IMR-90 (cell line): ENCODE results near the gene KRTAP7-1. TPM values are rescaled to one million over a fixed set of nuclear protein-coding genes. Genes with fewer than 3 reads are reported as not detected.

Experiments
- ATAC-seq: fragments of 200-7000 bp; cut with Tn5 transposase; 2 replicates; pipeline ENCODE4 v1.9.1; 2020; ENCODE audit warnings: low read depth, mild to moderate bottlenecking, moderate library complexity
- BruUV-seq: library from RNA; stranded (reverse); fragments of 400-500 nt; replicated peaks from 2 replicates; lab custom pipeline; 2021; lab: Mats Ljungman, UMichigan
- CTCF ChIA-PET: fragments of 300-600 bp; formaldehyde crosslinking; extraction: SDS; loops from one replicate; lab custom pipeline; 2021; ENCODE audit warnings: antibody characterized with exemption; lab: Yijun Ruan, JAX
- POLR2A ChIA-PET: fragments of 300-600 bp; sonication (Branson Sonifier 250); formaldehyde crosslinking; loops from one replicate; lab custom pipeline; 2022; ENCODE audit warnings: antibody characterized with exemption; ENCODE audit not compliant: unreplicated experiment; lab: Charles Lee
- DNase-seq: peaks from one replicate; pipeline ENCODE4 v3.0.0; 2013
- H2AFZ ChIP-seq: replicated peaks from 2 replicates; pipeline ENCODE3; 2013; ENCODE audit warnings: low read length, mild to moderate bottlenecking; ENCODE audit not compliant: poor library complexity
- H2AK5ac ChIP-seq: 2 replicates; pipeline ENCODE4 v1.6.1; 2013; ENCODE audit warnings: low read depth, low read length, inconsistent platforms
- H2AK9ac ChIP-seq: replicated peaks from 2 replicates; pipeline ENCODE3; 2013; ENCODE audit warnings: mild to moderate bottlenecking, low read depth, low read length, moderate library complexity; ENCODE audit not compliant: poor library complexity
- H2BK120ac ChIP-seq: 2 replicates; pipeline ENCODE4 v1.6.1; 2013; ENCODE audit warnings: low read depth, low read length, inconsistent platforms
- H2BK15ac ChIP-seq: 3 replicates; pipeline ENCODE4 v1.6.1; 2013; ENCODE audit warnings: low read depth, low read length, inconsistent platforms
- H2BK20ac ChIP-seq: 2 replicates; pipeline ENCODE4 v1.6.1; 2013; ENCODE audit warnings: low read depth, mild to moderate bottlenecking, inconsistent platforms, low read length, moderate library complexity
- H2BK5ac ChIP-seq: 2 replicates; pipeline ENCODE4 v1.6.1; 2013; ENCODE audit warnings: mild to moderate bottlenecking, low read depth, low read length, inconsistent platforms; ENCODE audit not compliant: poor library complexity, severe bottlenecking
- H3K14ac ChIP-seq: replicated peaks from 2 replicates; pipeline ENCODE4 v1.6.1; 2013; ENCODE audit warnings: low read depth, low read length, inconsistent platforms
- H3K18ac ChIP-seq: 2 replicates; pipeline ENCODE4 v1.6.1; 2013; ENCODE audit warnings: low read depth, low read length, control low read depth
- H3K23ac ChIP-seq: 2 replicates; pipeline ENCODE4 v1.6.1; 2013; ENCODE audit warnings: low read depth, low read length, inconsistent platforms
- H3K27ac ChIP-seq: 2 replicates; pipeline ENCODE4 v1.5.1; 2013; ENCODE audit warnings: mild to moderate bottlenecking, control low read depth, low read length; ENCODE audit not compliant: insufficient read depth
- H3K27me3 ChIP-seq: 2 replicates; pipeline ENCODE4 v1.6.1; 2013; ENCODE audit warnings: low read length; ENCODE audit not compliant: control insufficient read depth, insufficient read depth
- H3K36me3 ChIP-seq: 2 replicates; pipeline ENCODE4 v1.6.1; 2013; ENCODE audit warnings: low read length, mixed read lengths; ENCODE audit not compliant: control insufficient read depth, insufficient read depth
- H3K4ac ChIP-seq: 2 replicates; pipeline ENCODE4 v1.6.1; 2013; ENCODE audit warnings: low read depth, low read length, inconsistent platforms
- H3K4me1 ChIP-seq: 2 replicates; pipeline ENCODE4 v1.6.1; 2013; ENCODE audit warnings: low read length, mixed read lengths; ENCODE audit not compliant: control insufficient read depth, insufficient read depth
- H3K4me2 ChIP-seq: 2 replicates; pipeline ENCODE4 v1.6.1; 2013; ENCODE audit warnings: low read depth, mild to moderate bottlenecking, control low read depth, low read length, moderate library complexity
- H3K4me3 ChIP-seq: 2 replicates; pipeline ENCODE4 v1.5.1; 2013; ENCODE audit warnings: low read depth, mild to moderate bottlenecking, control low read depth, low read length, moderate library complexity; ENCODE audit not compliant: insufficient read depth
- H3K56ac ChIP-seq: 2 replicates; pipeline ENCODE4 v1.6.1; 2013; ENCODE audit warnings: low read length, inconsistent platforms; ENCODE audit not compliant: insufficient read depth; ENCODE audit errors: extremely low read depth
- H3K79me1 ChIP-seq, 2 experiments: 2 replicates each; pipeline ENCODE4 v1.6.1; 2013; ENCODE audit warnings: low read length in 2 of 2, inconsistent platforms in 1 of 2, low read depth in 1 of 2
- H3K9ac ChIP-seq: 2 replicates; pipeline ENCODE4 v1.6.1; 2013; ENCODE audit warnings: low read depth, low read length, control low read depth
- H3K9me1 ChIP-seq: 2 replicates; pipeline ENCODE4 v1.6.1; 2013; ENCODE audit warnings: low read length, inconsistent platforms; ENCODE audit not compliant: insufficient read depth
- H3K9me3 ChIP-seq: 2 replicates; pipeline ENCODE4 v1.6.1; 2013; ENCODE audit warnings: low read length; ENCODE audit not compliant: control insufficient read depth, insufficient read depth
- H4K20me1 ChIP-seq: 2 replicates; pipeline ENCODE4 v1.6.1; 2013; ENCODE audit warnings: low read length, inconsistent platforms; ENCODE audit not compliant: insufficient read depth
- H4K5ac ChIP-seq: 2 replicates; pipeline ENCODE4 v1.6.1; 2013; ENCODE audit warnings: mild to moderate bottlenecking, low read depth, low read length, control low read depth
- H4K8ac ChIP-seq, 2 experiments: 2 replicates each; pipeline ENCODE4 v1.6.1; 2013; ENCODE audit warnings: low read depth in 2 of 2, low read length in 2 of 2, control low read depth in 1 of 2, inconsistent platforms in 1 of 2
- H4K91ac ChIP-seq: 2 replicates; pipeline ENCODE4 v1.6.1; 2013; ENCODE audit warnings: low read depth, low read length, inconsistent platforms; ENCODE audit not compliant: insufficient read depth
- CEBPB ChIP-seq: IDR thresholded peaks from 2 replicates; pipeline ENCODE4 v1.6.1; 2012; ENCODE audit warnings: low read depth, low read length, improper control_type of control experiment
- CHD1 ChIP-seq: IDR thresholded peaks from 2 replicates; pipeline ENCODE4 v1.6.1; 2012; ENCODE audit warnings: low read depth, low read length, improper control_type of control experiment
- RCOR1 ChIP-seq: IDR thresholded peaks from 2 replicates; pipeline ENCODE4 v1.6.1; 2012; ENCODE audit warnings: mild to moderate bottlenecking, low read length, improper control_type of control experiment; ENCODE audit not compliant: insufficient replicate concordance
- WGBS, 2 experiments: methylation state at CpG; one replicate each; pipeline versions ENCODE4 v1.1.5 to v1.1.7; 2013; ENCODE audit warnings: missing lambda C conversion rate in 2 of 2; ENCODE audit not compliant: insufficient read length in 1 of 2; ENCODE audit errors: extremely low coverage in 2 of 2; 5-methylcytosine and 5-hydroxymethylcytosine counted together
- dilution Hi-C: fragments of 300-500 bp; cut with HindIII; formaldehyde crosslinking; loops from one replicate; pipeline ENCODE4 v1.14.3; 2018; ENCODE audit warnings: low sequenced_read_pairs; ENCODE audit not compliant: unreplicated experiment
- in situ Hi-C: fragments of 300-500 bp; cut with MboI; formaldehyde crosslinking; loops from 3 replicates; pipeline ENCODE4 v1.14.3; 2019; ENCODE audit warnings: low sequenced_read_pairs, inconsistent platforms, mixed read lengths
- intact Hi-C: fragments of 100-400 bp; cut with micrococcal nuclease; formaldehyde crosslinking; loops from 2 replicates; pipeline ENCODE4 v1.10.0; 2022
- microRNA-seq, 2 experiments: library from miRNA; stranded (forward) in 1 of 2; unstranded in 1 of 2; fragments of 10-50 nt in 1 of 2; fragments of <30 nt in 1 of 2; gene quantifications in 1 of 2; microRNA quantifications in 1 of 2; one replicate each; pipeline versions ENCODE3 to v1.1.0; 2013 to 2020; ENCODE audit not compliant: insufficient read depth in 1 of 2, insufficient read length in 1 of 2, unreplicated experiment in 1 of 2
- polyA plus RNA-seq, 3 experiments: library from polyadenylated mRNA; depleted of rRNA; stranded (reverse); fragments of >200 nt; gene quantifications; 2 replicates each; pipeline ENCODE4 v1.2.3, GENCODE V29; 2012; ENCODE audit warnings: low replicate concordance in 1 of 3
- small RNA-seq, 5 experiments: library from RNA; depleted of rRNA; stranded (forward); fragments of <200 nt; gene quantifications; one replicate each; pipeline ENCODE3, GENCODE V24; 2012
- total RNA-seq: library from RNA; depleted of rRNA; stranded (reverse); fragments of >200 nt; gene quantifications from 2 replicates; pipeline ENCODE4 v1.2.3, GENCODE V29; 2012; rRNA removed
- TF ChIP-seq, protein P1 (sequence below): fragments of 150-350 bp; IDR thresholded peaks from 2 replicates; pipeline ENCODE4 v1.6.1; 2016; ENCODE audit warnings: low read depth, mild to moderate bottlenecking, low read length, moderate library complexity, borderline replicate concordance

The KRTAP7-1 gene
- total and polyA plus RNA-seq, 2 of the 4 experiments (the other 2 are of a cell fraction), result not detected

DNA sequence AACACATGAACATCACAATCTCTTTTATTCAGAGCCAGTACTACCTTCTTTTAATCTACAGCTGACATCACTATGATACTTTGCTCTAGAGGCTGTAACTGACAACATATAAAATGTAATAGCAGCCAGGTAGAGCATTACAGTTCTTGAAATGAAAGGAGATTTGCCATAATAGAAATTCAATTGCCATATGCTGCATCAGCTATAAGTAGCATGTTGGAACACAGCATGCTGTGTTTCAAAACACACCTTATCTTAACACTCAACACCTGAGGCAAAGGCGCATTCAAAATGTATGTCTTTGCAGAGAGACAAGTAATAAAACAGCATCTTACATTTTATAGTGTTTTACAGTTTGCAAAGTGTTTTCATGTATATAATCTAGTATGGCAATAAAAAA lies 50.3 kb downstream of the KRTAP7-1 start:
- in situ Hi-C loops, result no loop called here

More for the DNA sequence above, 50.3 kb downstream of the KRTAP7-1 start:
- H3K36me3 ChIP-seq, result no peaks in the 10 kb centered on the region
- TF ChIP-seq RCOR1 (no peak), CEBPB (no peak), CHD1 (no peak)
- TF ChIP-seq, protein P1, sequence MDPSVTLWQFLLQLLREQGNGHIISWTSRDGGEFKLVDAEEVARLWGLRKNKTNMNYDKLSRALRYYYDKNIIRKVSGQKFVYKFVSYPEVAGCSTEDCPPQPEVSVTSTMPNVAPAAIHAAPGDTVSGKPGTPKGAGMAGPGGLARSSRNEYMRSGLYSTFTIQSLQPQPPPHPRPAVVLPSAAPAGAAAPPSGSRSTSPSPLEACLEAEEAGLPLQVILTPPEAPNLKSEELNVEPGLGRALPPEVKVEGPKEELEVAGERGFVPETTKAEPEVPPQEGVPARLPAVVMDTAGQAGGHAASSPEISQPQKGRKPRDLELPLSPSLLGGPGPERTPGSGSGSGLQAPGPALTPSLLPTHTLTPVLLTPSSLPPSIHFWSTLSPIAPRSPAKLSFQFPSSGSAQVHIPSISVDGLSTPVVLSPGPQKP, result no peak
- no peak overlapping the region for H3K23ac ChIP-seq
- no TSS peak for BruUV-seq
- H3K4me2 ChIP-seq, result no peak overlapping the region
- no peak overlapping the region for H2AK9ac ChIP-seq
- H4K8ac ChIP-seq, result no peak overlapping the region
- no peak overlapping the region for H2BK15ac ChIP-seq
- H2BK20ac ChIP-seq, result no peak overlapping the region
- dilution Hi-C loops (no loop called here), intact Hi-C loops (no loop called here)
- no CpG with 5 or more reads among the region's 1 CpG for WGBS, 2 experiments
- no peak overlapping the region for H2AFZ ChIP-seq
- no peak overlapping the region for H3K56ac ChIP-seq
- H4K20me1 ChIP-seq, result no peaks in the 10 kb centered on the region
- no peaks in the 10 kb centered on the region for H3K9me1 ChIP-seq
- no peak for DNase-seq
- ChIA-PET POLR2A (no interaction called here), CTCF (no interaction called here)
- H3K14ac ChIP-seq, result no peak overlapping the region
- H3K4me1 ChIP-seq, result no peaks in the 10 kb centered on the region
- H3K9me3 ChIP-seq, result peaks cover 4% of the 10 kb centered on the region; the same call in 1 of the 2 replicates
- H3K27me3 ChIP-seq, result no peaks in the 10 kb centered on the region
- no peak overlapping the region for H3K4ac ChIP-seq
- H3K27ac ChIP-seq, result no peak overlapping the region
- no peaks in the 10 kb centered on the region for H3K79me1 ChIP-seq
- H3K4me3 ChIP-seq, result no peak overlapping the region
- no peak overlapping the region for H3K18ac ChIP-seq
- no peak overlapping the region for H2BK120ac ChIP-seq
- no peak overlapping the region for H4K91ac ChIP-seq
- no peak for ATAC-seq
- H4K5ac ChIP-seq, result no peak overlapping the region
- H3K9ac ChIP-seq, result no peak overlapping the region
- no peak overlapping the region for H2AK5ac ChIP-seq
- no peak overlapping the region for H2BK5ac ChIP-seq

Small RNA genes lying within 50 kb of the gene (microRNA-seq; reads per million reads assigned to microRNA genes)
- gene KRTAP8-2P (ENCODE audit: insufficient read depth, insufficient read length) (not detected), gene KRTAP8-3P (ENCODE audit: insufficient read depth, insufficient read length) (not detected)

Small RNA genes lying within 50 kb of the gene (small RNA-seq; reads per million reads assigned to genes)
- gene KRTAP8-2P (0 reads per million in 5 experiments), gene KRTAP8-3P (0 reads per million in 5 experiments)

Other genes with a start within 250 kb of the KRTAP7-1 start
- not detected in 2 replicates for gene KRTAP22-2, start 239.4 kb downstream of the KRTAP7-1 start, total RNA-seq
- not detected in 2 replicates for gene KRTAP22-2, start 239.4 kb downstream of the KRTAP7-1 start, polyA plus RNA-seq (2012; rRNA removed)
- gene KRTAP6-3, start 237.3 kb downstream of the KRTAP7-1 start, total RNA-seq, result not detected in 2 replicates
- gene KRTAP6-3, start 237.3 kb downstream of the KRTAP7-1 start, polyA plus RNA-seq (2012; rRNA removed), result not detected in 2 replicates
- not detected in 2 replicates for gene KRTAP6-2, start 230.9 kb downstream of the KRTAP7-1 start, total RNA-seq
- not detected in 2 replicates for gene KRTAP6-2, start 230.9 kb downstream of the KRTAP7-1 start, polyA plus RNA-seq (2012; rRNA removed)
- not detected in 2 replicates for gene KRTAP22-1, start 228.7 kb downstream of the KRTAP7-1 start, total RNA-seq
- not detected in 2 replicates for gene KRTAP22-1, start 228.7 kb downstream of the KRTAP7-1 start, polyA plus RNA-seq (2012; rRNA removed)
- gene KRTAP6-1, start 215.8 kb downstream of the KRTAP7-1 start, total RNA-seq, result not detected in 2 replicates
- not detected in 2 replicates for gene KRTAP6-1, start 215.8 kb downstream of the KRTAP7-1 start, polyA plus RNA-seq (2012; rRNA removed)
- gene KRTAP20-1, start 213.3 kb downstream of the KRTAP7-1 start, total RNA-seq, result not detected in 2 replicates
- gene KRTAP20-1, start 213.3 kb downstream of the KRTAP7-1 start, polyA plus RNA-seq (2012; rRNA removed), result not detected in 2 replicates
- not detected in 2 replicates for gene KRTAP20-4, start 209.1 kb downstream of the KRTAP7-1 start, total RNA-seq
- gene KRTAP20-4, start 209.1 kb downstream of the KRTAP7-1 start, polyA plus RNA-seq (2012; rRNA removed), result not detected in 2 replicates
- not detected in 2 replicates for gene KRTAP20-2, start 194.6 kb downstream of the KRTAP7-1 start, total RNA-seq
- not detected in 2 replicates for gene KRTAP20-2, start 194.6 kb downstream of the KRTAP7-1 start, polyA plus RNA-seq (2012; rRNA removed)
- gene KRTAP20-3, start 186.9 kb downstream of the KRTAP7-1 start, total RNA-seq, result not detected in 2 replicates
- gene KRTAP20-3, start 186.9 kb downstream of the KRTAP7-1 start, polyA plus RNA-seq (2012; rRNA removed), result not detected in 2 replicates
- gene KRTAP21-3, start 111.0 kb downstream of the KRTAP7-1 start, total RNA-seq, result not detected in 2 replicates
- gene KRTAP21-3, start 111.0 kb downstream of the KRTAP7-1 start, polyA plus RNA-seq (2012; rRNA removed), result not detected in 2 replicates
- not detected in 2 replicates for gene KRTAP21-2, start 82.5 kb downstream of the KRTAP7-1 start, total RNA-seq
- gene KRTAP21-2, start 82.5 kb downstream of the KRTAP7-1 start, polyA plus RNA-seq (2012; rRNA removed), result not detected in 2 replicates
- not detected in 2 replicates for gene KRTAP21-1, start 74.3 kb downstream of the KRTAP7-1 start, total RNA-seq
- not detected in 2 replicates for gene KRTAP21-1, start 74.3 kb downstream of the KRTAP7-1 start, polyA plus RNA-seq (2012; rRNA removed)
- gene KRTAP8-1, start 16.5 kb downstream of the KRTAP7-1 start, total RNA-seq, result not detected in 2 replicates
- not detected in 2 replicates for gene KRTAP8-1, start 16.5 kb downstream of the KRTAP7-1 start, polyA plus RNA-seq (2012; rRNA removed)
- gene KRTAP11-1, start 51.8 kb upstream of the KRTAP7-1 start, total RNA-seq, result not detected in 2 replicates
- gene KRTAP11-1, start 51.8 kb upstream of the KRTAP7-1 start, polyA plus RNA-seq (2012; rRNA removed), result not detected in 2 replicates
- gene KRTAP19-8, start 208.7 kb upstream of the KRTAP7-1 start, total RNA-seq, result not detected in 2 replicates
- not detected in 2 replicates for gene KRTAP19-8, start 208.7 kb upstream of the KRTAP7-1 start, polyA plus RNA-seq (2012; rRNA removed)